GM23338 (cell line): ENCODE results near the gene TTLL8. TPM values are rescaled to one million over a fixed set of nuclear protein-coding genes. Genes with fewer than 3 reads are reported as not detected.

Experiments used
- ATAC-seq: fragments of 200-7000 bp; cut with Tn5 transposase; 3 replicates; pipeline ENCODE4 v1.9.1; 2020
- DNase-seq: peaks from one replicate; pipeline ENCODE4 v3.0.0-alpha.2; 2015; ENCODE audit warnings: low spot score
- H2AFZ ChIP-seq: fragments of 200-600 bp; sonication (generic); 2 replicates; pipeline ENCODE4 v1.8.0; 2016; ENCODE audit warnings: antibody characterized with exemption, mild to moderate bottlenecking, moderate library complexity
- H3F3A ChIP-seq: fragments of 200-600 bp; sonication (generic); replicated peaks from 2 replicates; pipeline ENCODE4 v1.8.0; 2017; ENCODE audit warnings: antibody characterized with exemption, mixed run types, low read depth
- H3K27ac ChIP-seq: fragments of 200-600 bp; sonication (generic); 2 replicates; pipeline ENCODE4 v1.6.1; 2016; ENCODE audit warnings: low read depth
- H3K27me3 ChIP-seq: fragments of 200-600 bp; sonication (generic); 2 replicates; pipeline ENCODE4 v1.8.0; 2016; ENCODE audit warnings: mild to moderate bottlenecking, mixed run types, moderate library complexity; ENCODE audit not compliant: insufficient read depth
- H3K36me3 ChIP-seq: fragments of 200-600 bp; sonication (generic); 2 replicates; pipeline ENCODE4 v1.8.0; 2016; ENCODE audit warnings: mild to moderate bottlenecking; ENCODE audit not compliant: insufficient read depth
- H3K4me1 ChIP-seq: fragments of 200-600 bp; sonication (generic); 2 replicates; pipeline ENCODE4 v1.8.0; 2016; ENCODE audit warnings: mild to moderate bottlenecking, moderate library complexity; ENCODE audit not compliant: insufficient read depth
- H3K4me2 ChIP-seq: fragments of 200-600 bp; sonication (generic); 2 replicates; pipeline ENCODE4 v1.7.1; 2017; ENCODE audit warnings: mixed run types
- H3K4me3 ChIP-seq: fragments of 200-600 bp; sonication (generic); 2 replicates; pipeline ENCODE4 v1.6.1; 2016; ENCODE audit warnings: mixed run types
- H3K79me2 ChIP-seq: fragments of 200-600 bp; sonication (generic); replicated peaks from 2 replicates; pipeline ENCODE4 v1.8.0; 2017; ENCODE audit warnings: mild to moderate bottlenecking; ENCODE audit not compliant: insufficient read depth
- H3K9me2 ChIP-seq: fragments of 200-600 bp; sonication (generic); 2 replicates; pipeline ENCODE4 v1.8.0; 2017; ENCODE audit not compliant: insufficient read depth
- H4K20me1 ChIP-seq: fragments of 200-600 bp; sonication (generic); replicated peaks from 2 replicates; pipeline ENCODE4 v1.8.0; 2017; ENCODE audit warnings: mild to moderate bottlenecking; ENCODE audit not compliant: insufficient read depth
- H3K27ac Mint-ChIP-seq: 2 replicates; pipeline ENCODE4 v1.8.0; 2020; ENCODE audit warnings: inconsistent platforms, mild to moderate bottlenecking, moderate library complexity, mixed read lengths
- H3K27me3 Mint-ChIP-seq: 3 replicates; pipeline ENCODE4 v1.8.0; 2022; ENCODE audit warnings: low read depth, mild to moderate bottlenecking, moderate library complexity, mixed read lengths, inconsistent platforms; ENCODE audit not compliant: insufficient read depth, poor library complexity
- H3K36me3 Mint-ChIP-seq: 3 replicates; pipeline ENCODE4 v1.8.0; 2021; ENCODE audit warnings: low read depth, mild to moderate bottlenecking, inconsistent platforms, moderate library complexity, mixed read lengths
- H3K4me1 Mint-ChIP-seq: 3 replicates; pipeline ENCODE4 v1.8.0; 2020; ENCODE audit warnings: mild to moderate bottlenecking, inconsistent platforms, mixed read lengths
- H3K4me3 Mint-ChIP-seq: 3 replicates; pipeline ENCODE4 v1.8.0; 2021; ENCODE audit warnings: moderate library complexity, mild to moderate bottlenecking, inconsistent platforms, mixed read lengths
- H3K9me3 Mint-ChIP-seq: 3 replicates; pipeline ENCODE4 v1.8.0; 2020; ENCODE audit warnings: moderate library complexity, mild to moderate bottlenecking, inconsistent platforms, mixed read lengths
- CREB1 ChIP-seq: fragments of 250-450 bp; sonication (Bioruptor Pico); IDR thresholded peaks from 2 replicates; pipeline ENCODE4 v1.5.0; 2020; ENCODE audit warnings: low read depth, mild to moderate bottlenecking, moderate library complexity
- EZH2 ChIP-seq: fragments of 200-600 bp; sonication (generic); IDR thresholded peaks from one replicate; pipeline ENCODE4 v1.8.0; 2017; ENCODE audit warnings: antibody characterized with exemption, mild to moderate bottlenecking, low read depth; ENCODE audit not compliant: unreplicated experiment
- EZH2phosphoT487 ChIP-seq: fragments of 200-600 bp; sonication (generic); IDR thresholded peaks from one replicate; pipeline ENCODE4 v1.8.1; 2018; ENCODE audit warnings: antibody characterized with exemption; ENCODE audit not compliant: unreplicated experiment
- NANOG ChIP-seq: IDR thresholded peaks from 2 replicates; pipeline ENCODE4 v1.6.1; 2016; ENCODE audit warnings: antibody characterized with exemption, borderline replicate concordance
- STAT1 ChIP-seq: IDR thresholded peaks from one replicate; pipeline ENCODE4 v1.6.1; 2016; ENCODE audit warnings: antibody characterized with exemption; ENCODE audit not compliant: unreplicated experiment
- ZNF114 ChIP-seq: fragments of 250-450 bp; sonication (Bioruptor Pico); IDR thresholded peaks from 2 replicates; pipeline ENCODE4 v1.5.0; 2020; ENCODE audit warnings: mild to moderate bottlenecking, moderate library complexity
- ZNF331 ChIP-seq: fragments of 250-450 bp; sonication (Bioruptor Pico); IDR thresholded peaks from 2 replicates; pipeline ENCODE4 v1.5.0; 2020; ENCODE audit warnings: low read depth, mild to moderate bottlenecking, moderate library complexity
- ZNF462 ChIP-seq: fragments of 250-450 bp; sonication (Bioruptor Pico); IDR thresholded peaks from 2 replicates; pipeline ENCODE4 v1.5.0; 2020; ENCODE audit warnings: mild to moderate bottlenecking, moderate library complexity
- polyA plus RNA-seq: library from polyadenylated mRNA; unstranded; fragments of >200 nt; fragmentation: Nextera tagmentation; extraction: Ambion mirVana; gene quantifications from 2 replicates; pipeline ENCODE4 v1.2.1, GENCODE V29; 2016
- total RNA-seq: library from RNA; depleted of rRNA; stranded (reverse); fragments of >200 nt; shearing (Covaris generic); gene quantifications from 2 replicates; pipeline ENCODE4 v1.2.3, GENCODE V29; 2014
- TF ChIP-seq, protein P1 (sequence below): IDR thresholded peaks from 2 replicates; pipeline ENCODE4 v1.6.1; 2016; ENCODE audit warnings: antibody characterized with exemption
- TF ChIP-seq, protein P2 (sequence below): IDR thresholded peaks from one replicate; pipeline ENCODE4 v1.6.1; 2018; ENCODE audit warnings: antibody characterized with exemption; ENCODE audit not compliant: unreplicated experiment

Gene TTLL8
- total and polyA plus RNA-seq, 2 experiments from 2014 or later: not detected

DNA sequence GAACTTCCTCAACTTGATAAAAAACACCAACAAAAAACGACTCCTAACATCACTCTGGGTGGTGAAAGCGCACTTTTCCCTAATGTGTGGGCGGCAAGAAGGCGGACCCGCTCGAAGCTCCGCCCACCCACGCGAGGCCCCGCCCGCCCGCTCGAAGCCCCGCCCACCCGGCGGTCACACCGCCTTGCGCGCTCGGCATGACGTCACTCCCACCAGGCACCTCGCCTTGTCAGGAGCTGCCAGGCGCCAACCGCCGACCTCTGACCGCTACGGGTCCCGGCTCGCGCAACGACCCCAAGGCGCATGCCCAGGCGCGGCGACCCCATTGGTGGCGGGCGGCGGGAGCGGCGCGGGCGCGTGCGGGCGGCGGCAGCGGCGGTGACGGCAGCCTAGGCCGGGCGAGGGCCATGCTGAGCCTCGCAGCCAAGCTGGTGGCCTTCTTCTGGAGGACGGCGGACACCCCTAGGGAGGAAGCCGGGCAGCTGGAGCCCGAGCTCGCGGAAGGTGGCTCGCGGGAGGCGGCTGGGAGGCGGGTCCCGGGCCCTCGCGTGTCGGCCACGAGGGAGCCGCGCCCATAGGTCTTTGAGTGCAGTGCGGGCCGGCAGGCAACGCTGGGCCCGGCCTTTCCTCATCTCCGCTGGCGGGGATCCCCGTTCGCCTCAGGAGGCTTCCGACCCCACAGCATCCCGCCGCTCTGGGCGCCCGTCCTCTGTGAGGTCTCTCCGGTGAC, 31.7 kb upstream of the TTLL8 start, which contains the start of gene MOV10L1 (continued):
- TF ChIP-seq, protein P1, sequence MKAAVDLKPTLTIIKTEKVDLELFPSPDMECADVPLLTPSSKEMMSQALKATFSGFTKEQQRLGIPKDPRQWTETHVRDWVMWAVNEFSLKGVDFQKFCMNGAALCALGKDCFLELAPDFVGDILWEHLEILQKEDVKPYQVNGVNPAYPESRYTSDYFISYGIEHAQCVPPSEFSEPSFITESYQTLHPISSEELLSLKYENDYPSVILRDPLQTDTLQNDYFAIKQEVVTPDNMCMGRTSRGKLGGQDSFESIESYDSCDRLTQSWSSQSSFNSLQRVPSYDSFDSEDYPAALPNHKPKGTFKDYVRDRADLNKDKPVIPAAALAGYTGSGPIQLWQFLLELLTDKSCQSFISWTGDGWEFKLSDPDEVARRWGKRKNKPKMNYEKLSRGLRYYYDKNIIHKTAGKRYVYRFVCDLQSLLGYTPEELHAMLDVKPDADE: no peak
- TF ChIP-seq, protein P2, sequence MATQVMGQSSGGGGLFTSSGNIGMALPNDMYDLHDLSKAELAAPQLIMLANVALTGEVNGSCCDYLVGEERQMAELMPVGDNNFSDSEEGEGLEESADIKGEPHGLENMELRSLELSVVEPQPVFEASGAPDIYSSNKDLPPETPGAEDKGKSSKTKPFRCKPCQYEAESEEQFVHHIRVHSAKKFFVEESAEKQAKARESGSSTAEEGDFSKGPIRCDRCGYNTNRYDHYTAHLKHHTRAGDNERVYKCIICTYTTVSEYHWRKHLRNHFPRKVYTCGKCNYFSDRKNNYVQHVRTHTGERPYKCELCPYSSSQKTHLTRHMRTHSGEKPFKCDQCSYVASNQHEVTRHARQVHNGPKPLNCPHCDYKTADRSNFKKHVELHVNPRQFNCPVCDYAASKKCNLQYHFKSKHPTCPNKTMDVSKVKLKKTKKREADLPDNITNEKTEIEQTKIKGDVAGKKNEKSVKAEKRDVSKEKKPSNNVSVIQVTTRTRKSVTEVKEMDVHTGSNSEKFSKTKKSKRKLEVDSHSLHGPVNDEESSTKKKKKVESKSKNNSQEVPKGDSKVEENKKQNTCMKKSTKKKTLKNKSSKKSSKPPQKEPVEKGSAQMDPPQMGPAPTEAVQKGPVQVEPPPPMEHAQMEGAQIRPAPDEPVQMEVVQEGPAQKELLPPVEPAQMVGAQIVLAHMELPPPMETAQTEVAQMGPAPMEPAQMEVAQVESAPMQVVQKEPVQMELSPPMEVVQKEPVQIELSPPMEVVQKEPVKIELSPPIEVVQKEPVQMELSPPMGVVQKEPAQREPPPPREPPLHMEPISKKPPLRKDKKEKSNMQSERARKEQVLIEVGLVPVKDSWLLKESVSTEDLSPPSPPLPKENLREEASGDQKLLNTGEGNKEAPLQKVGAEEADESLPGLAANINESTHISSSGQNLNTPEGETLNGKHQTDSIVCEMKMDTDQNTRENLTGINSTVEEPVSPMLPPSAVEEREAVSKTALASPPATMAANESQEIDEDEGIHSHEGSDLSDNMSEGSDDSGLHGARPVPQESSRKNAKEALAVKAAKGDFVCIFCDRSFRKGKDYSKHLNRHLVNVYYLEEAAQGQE: no peak
- no peak for TF ChIP-seq EZH2
- TF ChIP-seq ZNF114 (CRISPR knock-in tag): no peak
- TF ChIP-seq EZH2phosphoT487: no peak

GRCh38 chr22:50089231-50089630, 31.1 kb upstream of the TTLL8 start:
- Histone ChIP-seq H3K36me3 (no peaks in the 10 kb centered on the region), H3K27ac (no peak overlapping the region), H3K27me3 (peaks cover 23% of the 10 kb centered on the region), H2AFZ (0 out of 2 replicates have a peak overlapping the region, but pooled peaks have one; percentile 78), H3K4me2 (peak overlapping the region; percentile 32; the same call in 1 of the 2 replicates), H3F3A (peaks cover 5% of the 10 kb centered on the region; the same call in 1 of the 2 replicates), H3K79me2 (no peaks in the 10 kb centered on the region), H3K4me1 (no peaks in the 10 kb centered on the region; the same call in 1 of the 2 replicates), H3K9me2 (no peaks in the 10 kb centered on the region), H4K20me1 (no peaks in the 10 kb centered on the region), H3K4me3 (no peak overlapping the region)
- no peak for DNase-seq
- Mint-ChIP-seq H3K27ac (no peak overlapping the region), H3K4me3 (no peak overlapping the region), H3K27me3 (peaks cover 7% of the 10 kb centered on the region), H3K4me1 (no peaks in the 10 kb centered on the region; the same call in 1 of the 3 replicates), H3K9me3 (peaks cover 8% of the 10 kb centered on the region; the same call in 2 of the 3 replicates), H3K36me3 (peaks cover 7% of the 10 kb centered on the region; the same call in 1 of the 3 replicates)
- ATAC-seq: no peak
- TF ChIP-seq CREB1 (CRISPR knock-in tag) (no peak), NANOG (no peak), ZNF331 (no peak), STAT1 (no peak), ZNF462 (CRISPR knock-in tag) (no peak), EZH2phosphoT487 (no peak)
- TF ChIP-seq, protein P1: no peak
